ENCODE results near the gene RBPJ. TPM values are rescaled to one million over a fixed set of nuclear protein-coding genes. Genes with fewer than 3 reads are reported as not detected.

RBPJ gene
- total RNA-seq, 3 donors from 2014 or later, result 164 to 194 (median 182) TPM

DNA sequence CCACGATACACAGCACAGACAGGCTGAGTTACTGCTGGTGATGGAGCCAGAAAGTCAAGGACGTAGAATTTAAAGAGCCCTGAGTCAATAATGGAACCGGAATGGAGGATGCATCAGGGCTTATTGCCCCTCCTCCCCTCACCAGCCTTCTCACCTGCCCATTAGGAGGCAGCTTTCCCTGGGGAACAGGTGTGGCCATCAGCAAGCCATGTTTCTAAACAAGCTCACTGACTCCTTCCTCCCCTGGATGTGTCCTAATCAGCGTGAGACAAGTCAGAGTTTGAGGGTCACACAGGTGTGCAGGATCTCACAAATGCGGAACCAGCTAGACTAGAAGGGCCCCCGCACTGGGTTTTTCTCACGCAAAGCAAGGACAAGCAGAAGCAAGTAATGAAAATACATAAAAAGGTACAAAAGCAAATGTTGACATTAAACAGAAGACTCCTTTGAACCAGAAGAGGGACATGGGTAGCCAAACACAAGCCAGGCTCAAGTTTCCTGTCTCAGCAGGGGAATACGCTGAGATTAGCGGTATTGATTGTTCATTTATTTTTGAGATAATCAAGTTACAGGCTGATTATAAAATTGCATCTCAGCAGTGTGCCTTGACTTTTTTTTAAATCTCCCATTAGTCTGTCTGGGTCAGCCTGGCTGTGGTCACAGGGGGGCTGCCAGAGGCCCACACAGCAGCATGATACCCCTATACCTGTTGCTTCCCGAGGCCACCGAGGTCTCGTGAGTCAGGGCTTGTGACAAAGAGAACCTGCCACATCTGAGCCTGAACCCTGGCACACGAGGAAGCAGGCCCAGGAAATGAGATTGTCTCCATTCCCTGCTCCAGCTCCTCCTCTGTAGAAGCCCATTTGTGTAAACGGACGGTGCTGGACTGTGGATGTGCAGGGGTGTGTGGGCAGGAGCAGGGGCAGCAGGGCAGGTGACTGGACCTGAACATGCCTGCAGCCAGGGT is 132.0 kb downstream of the RBPJ start:
- ATAC-seq, result no peak

DNA sequence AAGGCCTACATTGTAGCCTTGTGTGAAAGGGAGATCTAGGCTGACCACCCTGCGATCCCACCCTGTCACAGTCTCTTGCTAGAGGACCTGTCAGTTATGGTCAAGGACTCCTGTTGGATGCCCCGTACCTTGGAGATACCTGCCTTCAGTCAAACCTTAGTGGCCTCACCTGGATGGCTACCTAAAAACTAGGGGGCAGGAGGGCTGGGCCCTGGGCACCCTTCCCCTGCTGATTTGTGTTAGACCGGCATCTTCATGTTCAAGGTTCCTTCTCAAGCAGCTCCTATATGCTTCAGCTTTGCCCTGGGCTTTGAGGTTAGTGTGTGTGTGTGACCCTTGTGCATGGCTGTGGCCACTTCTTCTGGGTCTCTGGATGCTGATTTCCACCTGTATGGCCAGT is 134.1 kb downstream of the RBPJ start:
- H3K36me3 Mint-ChIP-seq (ENCODE audit: insufficient read depth), result no peaks in the 10 kb centered on the region
- no peak overlapping the region for H3K4me3 Mint-ChIP-seq
- no peaks in the 10 kb centered on the region for H3K9me3 Mint-ChIP-seq
- ATAC-seq (no peak), DNase-seq (no peak)
- H3K4me1 Mint-ChIP-seq (ENCODE audit: low read depth), result peaks cover 22% of the 10 kb centered on the region
- H3K27me3 Mint-ChIP-seq (ENCODE audit: low read depth), result no peaks in the 10 kb centered on the region

More for the DNA sequence above, 132.0 kb downstream of the RBPJ start:
- Mint-ChIP-seq H3K4me1 (ENCODE audit: low read depth) (peaks cover 7% of the 10 kb centered on the region), H3K36me3 (ENCODE audit: insufficient read depth) (no peaks in the 10 kb centered on the region), H3K9me3 (no peaks in the 10 kb centered on the region), H3K27me3 (ENCODE audit: low read depth) (peaks cover 1% of the 10 kb centered on the region), H3K4me3 (no peak overlapping the region)
- no peak for DNase-seq

DNA sequence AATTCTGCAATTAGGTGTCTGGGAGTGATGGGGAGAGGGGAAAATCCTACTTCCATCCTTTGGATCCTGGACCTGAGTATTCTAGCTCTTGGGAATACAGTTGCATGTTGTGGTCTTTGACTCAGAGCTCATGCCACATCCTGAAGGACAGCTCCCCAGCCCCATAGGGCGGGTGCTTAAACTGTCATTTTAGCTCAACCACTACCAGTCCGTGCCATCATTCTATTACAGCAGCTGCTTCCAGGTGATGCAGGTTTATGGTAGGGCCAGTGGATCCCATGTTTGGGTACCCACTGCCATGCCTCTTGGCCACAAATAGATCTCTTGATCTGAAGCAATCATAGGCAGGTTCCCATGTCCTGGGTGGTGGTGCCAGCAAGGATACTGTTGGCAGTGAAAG is 134.8 kb downstream of the RBPJ start:
- peaks cover 22% of the 10 kb centered on the region for H3K4me1 Mint-ChIP-seq (ENCODE audit: low read depth)
- no peaks in the 10 kb centered on the region for H3K9me3 Mint-ChIP-seq
- no peaks in the 10 kb centered on the region for H3K36me3 Mint-ChIP-seq (ENCODE audit: insufficient read depth)
- H3K4me3 Mint-ChIP-seq, result no peak overlapping the region
- no peak for ATAC-seq
- DNase-seq, result no peak
- H3K27me3 Mint-ChIP-seq (ENCODE audit: low read depth), result no peaks in the 10 kb centered on the region

DNA sequence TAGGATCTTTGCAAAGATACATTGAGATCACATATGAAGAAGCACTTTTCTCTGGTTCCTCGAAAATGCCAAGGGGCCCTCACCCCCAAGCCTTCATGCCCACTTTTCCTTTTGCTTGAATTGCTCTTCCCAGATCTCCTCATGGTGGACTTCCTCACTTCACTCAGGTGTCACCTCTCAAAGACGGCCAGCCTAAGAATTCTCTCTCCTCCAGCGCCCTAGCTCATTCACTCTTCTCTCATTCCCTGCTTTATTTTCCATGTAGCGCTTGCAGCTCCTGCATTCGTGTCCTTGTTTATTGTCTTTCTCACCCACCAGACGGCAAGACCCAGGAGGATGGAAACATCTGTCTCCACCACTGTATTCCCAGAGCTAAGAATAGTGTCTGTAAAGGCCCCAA is 136.6 kb downstream of the RBPJ start:
- Mint-ChIP-seq H3K4me3 (no peak overlapping the region), H3K27me3 (ENCODE audit: low read depth) (no peaks in the 10 kb centered on the region), H3K9me3 (no peaks in the 10 kb centered on the region), H3K4me1 (ENCODE audit: low read depth) (peaks cover 22% of the 10 kb centered on the region), H3K36me3 (ENCODE audit: insufficient read depth) (no peaks in the 10 kb centered on the region)
- ATAC-seq (no peak), DNase-seq (no peak)

DNA sequence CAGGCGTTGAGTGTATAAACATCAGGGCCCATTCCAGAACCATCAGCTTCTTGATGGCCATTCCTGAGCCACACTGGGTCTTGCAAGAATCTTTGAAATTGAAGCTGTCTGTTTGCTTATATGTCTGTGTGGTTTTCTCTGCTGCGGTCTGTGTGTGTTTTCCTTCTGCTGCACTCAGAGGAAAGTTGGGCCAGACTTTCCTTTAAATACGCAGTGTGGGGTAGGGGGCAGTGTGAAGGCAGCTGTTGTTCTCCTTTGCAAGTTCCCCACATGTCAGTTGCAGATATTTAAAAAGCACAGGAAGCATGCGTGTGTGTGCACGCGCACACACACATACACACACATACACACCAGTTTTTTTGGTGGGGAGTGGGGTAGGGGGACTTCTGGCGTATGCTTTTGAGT is 137.3 kb downstream of the RBPJ start:
- ATAC-seq, result no peak
- Mint-ChIP-seq H3K4me3 (no peak overlapping the region), H3K36me3 (ENCODE audit: insufficient read depth) (no peaks in the 10 kb centered on the region), H3K4me1 (ENCODE audit: low read depth) (peaks cover 22% of the 10 kb centered on the region), H3K27me3 (ENCODE audit: low read depth) (no peaks in the 10 kb centered on the region), H3K9me3 (no peaks in the 10 kb centered on the region)
- no peak for DNase-seq

DNA sequence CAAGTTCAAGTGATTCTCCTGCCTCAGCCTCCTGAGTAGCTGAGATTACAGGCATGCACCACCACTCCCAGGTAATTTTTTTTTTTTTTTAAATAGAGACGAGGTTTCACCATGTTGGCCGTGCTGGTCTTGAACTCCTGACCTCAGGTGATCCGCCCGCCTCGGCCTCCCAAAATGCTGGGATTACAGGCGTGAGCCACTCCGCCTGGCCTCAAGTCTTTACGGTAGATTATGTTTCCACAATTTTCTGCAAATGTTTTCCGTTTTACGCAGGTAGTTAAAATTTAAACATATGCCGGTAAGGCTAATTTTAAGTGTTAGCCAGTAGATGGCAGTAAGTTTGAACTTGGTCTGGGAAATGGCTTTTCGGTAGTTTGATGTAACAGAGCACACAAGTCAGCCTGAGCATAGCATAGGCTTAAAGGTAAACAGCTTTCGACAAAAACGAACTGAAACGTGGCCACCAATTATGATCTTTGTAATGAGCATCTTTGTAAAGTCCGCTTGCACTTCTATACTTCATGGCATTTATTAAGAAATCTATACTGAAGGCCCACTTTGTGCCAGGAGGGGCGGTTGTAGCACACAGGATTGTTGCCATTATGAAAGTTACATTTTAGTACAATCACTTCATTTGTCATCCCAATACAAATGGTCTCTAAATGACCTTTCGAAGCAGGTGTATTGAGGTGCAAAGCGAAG is 138.4 kb downstream of the RBPJ start:
- Mint-ChIP-seq H3K4me3 (peak overlapping the region; percentile 51), H3K4me1 (ENCODE audit: low read depth) (peaks cover 22% of the 10 kb centered on the region), H3K27me3 (ENCODE audit: low read depth) (no peaks in the 10 kb centered on the region), H3K9me3 (no peaks in the 10 kb centered on the region), H3K36me3 (ENCODE audit: insufficient read depth) (no peaks in the 10 kb centered on the region)
- DNase-seq, result no peak
- ATAC-seq, result peak in 1 of 2 donors; percentile 58

DNA sequence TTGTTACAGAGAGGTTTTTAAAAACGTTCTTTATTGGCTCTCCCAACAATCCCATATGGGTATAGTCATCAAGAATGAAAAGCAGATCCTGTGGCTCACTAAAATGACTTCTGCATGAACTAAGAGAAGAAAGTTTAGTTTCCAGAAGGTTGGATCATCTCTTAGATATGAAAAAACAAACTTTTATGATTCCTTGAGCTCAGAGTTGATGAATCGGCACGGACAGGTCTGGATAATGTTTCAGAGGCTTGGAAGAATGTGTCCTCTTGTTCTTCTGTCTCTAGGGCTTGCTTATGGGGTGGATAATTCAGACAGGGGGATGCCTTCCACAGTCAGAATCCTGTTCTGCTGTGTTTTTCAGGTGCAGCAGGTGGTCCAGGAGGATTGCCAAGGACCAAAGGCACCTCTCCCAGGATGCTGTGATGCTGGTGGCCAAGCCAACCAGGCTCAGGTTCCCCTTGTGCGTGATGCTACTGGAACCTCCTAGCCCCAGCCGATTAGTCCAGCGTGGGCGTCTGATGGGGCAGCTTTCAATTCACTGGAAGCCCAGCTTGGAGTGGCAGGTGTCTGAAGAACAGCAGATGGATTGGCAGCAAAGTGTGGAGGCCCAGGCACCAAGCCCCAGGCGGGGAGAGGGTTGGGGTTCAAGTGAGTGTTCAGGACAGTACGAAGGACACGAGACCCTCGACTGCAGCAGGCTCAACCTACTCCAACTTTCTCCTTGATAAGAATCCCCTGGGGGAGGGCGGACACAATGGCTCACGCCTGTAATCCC is 139.1 kb downstream of the RBPJ start:
- Mint-ChIP-seq H3K4me3 (no peak overlapping the region), H3K36me3 (ENCODE audit: insufficient read depth) (no peaks in the 10 kb centered on the region), H3K9me3 (no peaks in the 10 kb centered on the region), H3K27me3 (ENCODE audit: low read depth) (peaks cover 4% of the 10 kb centered on the region), H3K4me1 (ENCODE audit: low read depth) (peaks cover 22% of the 10 kb centered on the region)
- ATAC-seq, result no peak
- DNase-seq, result no peak

DNA sequence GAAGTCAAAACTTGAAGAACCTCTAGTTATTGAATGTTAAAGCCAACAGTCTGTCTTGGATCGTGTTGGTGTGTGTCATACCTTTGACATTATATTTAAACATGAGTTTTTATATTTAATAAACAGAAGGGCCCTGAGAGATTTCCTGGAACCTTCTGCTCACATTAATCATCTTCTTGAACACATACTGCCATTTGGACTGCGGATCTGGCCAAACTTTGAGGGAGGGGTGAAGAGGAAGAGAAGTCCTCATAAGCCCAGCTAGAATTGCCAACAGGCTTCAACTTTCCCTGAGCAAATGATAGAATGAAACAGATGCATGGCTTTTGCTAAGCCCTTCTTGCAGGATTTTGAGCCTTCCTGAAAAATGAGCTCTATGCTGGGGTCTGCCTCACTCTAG is 142.1 kb downstream of the RBPJ start:
- no peaks in the 10 kb centered on the region for H3K9me3 Mint-ChIP-seq
- no peak for ATAC-seq
- no peaks in the 10 kb centered on the region for H3K36me3 Mint-ChIP-seq (ENCODE audit: insufficient read depth)
- no peak for DNase-seq
- peaks cover 9% of the 10 kb centered on the region for H3K27me3 Mint-ChIP-seq (ENCODE audit: low read depth)
- H3K4me3 Mint-ChIP-seq, result no peak overlapping the region
- peaks cover 15% of the 10 kb centered on the region for H3K4me1 Mint-ChIP-seq (ENCODE audit: low read depth)

DNA sequence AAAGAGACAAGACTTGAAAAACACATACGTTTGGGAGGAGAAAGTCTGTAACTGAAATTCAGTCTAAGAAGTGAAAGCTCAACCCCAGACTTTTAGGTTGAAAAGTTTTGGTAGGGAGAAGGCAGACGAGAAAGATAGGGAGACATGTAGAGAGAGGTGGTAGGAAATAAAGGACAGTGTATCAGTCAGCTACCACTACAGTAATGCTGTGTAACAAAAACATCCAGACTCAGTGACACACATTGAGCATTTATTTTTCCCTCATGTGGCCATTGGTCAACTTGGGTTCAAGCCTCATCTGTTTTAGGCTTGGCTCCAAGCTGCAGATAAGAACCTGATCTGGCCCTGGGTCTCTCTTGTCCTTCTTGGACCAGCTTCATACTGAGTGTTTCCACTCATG is 142.6 kb downstream of the RBPJ start:
- Mint-ChIP-seq H3K9me3 (no peaks in the 10 kb centered on the region), H3K27me3 (ENCODE audit: low read depth) (peaks cover 9% of the 10 kb centered on the region), H3K36me3 (ENCODE audit: insufficient read depth) (no peaks in the 10 kb centered on the region), H3K4me1 (ENCODE audit: low read depth) (peaks cover 10% of the 10 kb centered on the region), H3K4me3 (no peak overlapping the region)
- ATAC-seq, result no peak
- DNase-seq, result no peak

DNA sequence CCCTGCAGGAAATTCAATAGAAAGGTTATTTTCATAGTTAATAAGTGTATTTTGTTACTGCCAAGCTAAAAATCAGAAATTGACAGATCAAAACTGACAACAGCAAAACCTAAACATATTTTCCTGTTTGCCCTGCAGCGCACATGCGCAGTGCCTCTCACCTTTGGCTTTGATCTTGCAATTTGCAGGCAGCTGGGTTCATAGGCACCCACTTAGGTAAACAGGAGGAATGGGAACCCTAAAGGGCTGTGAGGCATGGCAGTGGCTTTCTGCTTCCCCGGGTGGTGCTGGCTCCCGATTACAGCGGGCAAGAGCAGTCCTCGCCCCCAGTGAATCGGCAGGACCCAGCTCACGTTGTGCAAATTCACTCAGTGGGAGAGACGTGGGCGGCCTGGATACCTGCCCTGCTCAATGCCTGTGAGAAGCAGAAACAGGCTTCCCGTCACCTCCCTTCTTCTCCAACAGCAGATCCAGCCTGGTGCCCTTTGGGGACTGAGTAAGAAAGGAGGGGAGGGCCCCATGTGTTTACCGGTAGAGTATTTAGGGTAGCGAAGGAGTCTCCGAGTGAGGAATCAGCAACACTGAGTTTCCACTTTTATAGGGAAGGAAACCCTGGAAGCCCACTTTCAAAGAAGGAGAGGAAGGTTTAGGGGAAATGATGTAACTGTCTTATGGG is 143.7 kb downstream of the RBPJ start:
- Mint-ChIP-seq H3K27me3 (ENCODE audit: low read depth) (peaks cover 9% of the 10 kb centered on the region), H3K9me3 (no peaks in the 10 kb centered on the region), H3K4me3 (no peak overlapping the region), H3K4me1 (ENCODE audit: low read depth) (peaks cover under 1% of the 10 kb centered on the region), H3K36me3 (ENCODE audit: insufficient read depth) (no peaks in the 10 kb centered on the region)
- DNase-seq (no peak), ATAC-seq (no peak)

DNA sequence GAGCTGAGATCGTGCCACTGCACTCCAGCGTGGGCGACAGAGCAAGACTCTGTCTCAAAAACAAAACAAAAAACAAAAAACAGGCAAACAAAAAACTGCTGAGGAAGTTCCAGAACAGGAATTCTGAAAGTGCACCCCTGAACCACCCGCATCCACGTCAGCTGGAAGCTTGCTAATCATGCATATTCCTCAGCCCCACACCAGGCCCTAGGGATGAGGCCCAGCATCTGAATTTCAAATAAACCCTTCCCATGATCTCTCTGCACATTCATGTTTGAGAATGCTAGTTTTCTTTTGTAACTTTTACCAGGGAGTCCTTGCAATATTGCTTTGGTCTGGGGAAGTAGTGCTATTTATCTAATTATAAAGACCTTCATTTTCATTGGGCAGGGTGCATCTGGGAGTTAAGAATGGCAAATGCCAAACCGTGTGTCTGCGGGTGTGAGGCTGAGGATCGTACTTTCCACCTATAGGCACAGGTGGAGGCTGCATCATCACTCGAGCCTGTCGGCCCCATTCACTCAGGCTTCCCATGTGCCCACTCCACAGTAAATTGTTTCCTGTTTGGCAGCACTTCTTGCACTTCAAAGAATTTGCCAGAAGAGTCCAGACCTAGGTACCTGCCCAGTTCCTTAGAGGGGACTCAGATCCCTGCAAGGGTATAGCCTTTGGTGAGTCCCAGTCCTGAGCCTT is 145.9 kb downstream of the RBPJ start:
- no peak for DNase-seq
- peaks cover 9% of the 10 kb centered on the region for H3K27me3 Mint-ChIP-seq (ENCODE audit: low read depth)

DNA sequence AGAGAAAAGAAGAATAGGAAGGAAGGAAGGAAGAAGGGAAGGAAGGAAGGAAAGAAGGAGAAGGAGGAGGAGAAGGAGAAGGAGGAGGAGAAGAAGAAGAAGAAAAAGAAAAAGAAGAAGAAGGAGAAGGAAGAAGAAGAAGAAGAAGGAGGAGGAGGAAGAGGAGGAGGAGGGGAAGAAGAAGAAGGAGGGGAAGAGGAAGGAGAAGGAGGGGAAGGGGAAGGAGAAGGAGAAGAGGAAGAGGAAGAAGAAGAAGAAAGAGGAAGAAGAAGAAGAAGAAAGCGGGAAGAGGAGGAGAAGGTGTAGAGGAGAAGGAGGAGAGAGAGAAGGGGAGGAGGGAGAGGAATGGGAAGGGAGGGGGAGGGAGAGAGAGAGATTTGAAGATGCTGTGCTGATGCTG is 146.9 kb downstream of the RBPJ start:
- no peak for ATAC-seq
- Mint-ChIP-seq H3K36me3 (ENCODE audit: insufficient read depth) (no peaks in the 10 kb centered on the region), H3K4me3 (no peak overlapping the region), H3K9me3 (no peaks in the 10 kb centered on the region), H3K27me3 (ENCODE audit: low read depth) (peaks cover 9% of the 10 kb centered on the region), H3K4me1 (ENCODE audit: low read depth) (no peaks in the 10 kb centered on the region)
- no peak for DNase-seq

More for the DNA sequence above, 145.9 kb downstream of the RBPJ start:
- H3K4me1 Mint-ChIP-seq (ENCODE audit: low read depth), result no peaks in the 10 kb centered on the region
- no peak for ATAC-seq
- no peaks in the 10 kb centered on the region for H3K9me3 Mint-ChIP-seq
- H3K36me3 Mint-ChIP-seq (ENCODE audit: insufficient read depth), result no peaks in the 10 kb centered on the region
- H3K4me3 Mint-ChIP-seq, result no peak overlapping the region

DNA sequence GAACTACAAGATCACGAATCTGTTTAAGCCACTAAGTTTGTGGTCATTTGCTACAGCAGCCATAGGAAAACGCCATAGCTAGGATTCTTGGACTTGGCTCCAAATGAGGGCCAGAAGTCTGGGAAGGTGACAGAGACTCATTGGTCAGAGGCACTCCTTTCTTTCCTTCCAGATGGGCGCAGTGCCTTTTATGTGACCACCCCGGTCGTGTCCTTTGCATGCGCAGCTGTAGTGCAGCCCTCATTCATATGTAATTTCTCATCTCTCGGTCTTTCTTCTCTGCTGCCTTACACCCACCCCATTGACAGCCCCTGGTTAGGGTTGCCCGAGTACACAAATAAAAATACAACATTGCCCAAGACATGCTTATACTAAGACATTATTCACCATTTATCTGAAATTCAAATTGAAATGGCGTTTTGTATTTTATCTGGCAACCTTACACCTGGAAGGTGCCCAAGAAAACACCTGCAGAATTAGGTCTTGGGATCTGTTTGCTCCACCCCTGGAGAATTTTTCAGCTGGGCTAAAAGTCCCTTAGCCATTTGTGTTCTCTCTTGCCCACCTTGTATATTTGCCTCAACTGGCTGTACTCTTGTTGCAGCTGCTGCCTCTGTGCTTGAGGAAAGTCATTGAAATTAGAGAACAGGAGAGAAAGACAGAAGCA is 147.6 kb downstream of the RBPJ start:
- DNase-seq, result no peak
- no peak overlapping the region for H3K4me3 Mint-ChIP-seq
- peaks cover 9% of the 10 kb centered on the region for H3K27me3 Mint-ChIP-seq (ENCODE audit: low read depth)
- no peaks in the 10 kb centered on the region for H3K4me1 Mint-ChIP-seq (ENCODE audit: low read depth)
- no peak for ATAC-seq
- H3K9me3 Mint-ChIP-seq, result no peaks in the 10 kb centered on the region
- H3K36me3 Mint-ChIP-seq (ENCODE audit: insufficient read depth), result no peaks in the 10 kb centered on the region

Data from activated T-cell treated with anti-CD3 and anti-CD28 coated beads, Interleukin-2, amount 50 U/mL, for 4 hours (primary cell).